ENCODE data around the gene SLC30A1.

Gene SLC30A1

GRCh38 chr1:211525101-211525676 is 53.8 kb downstream of the SLC30A1 start:
- H3K4me2 ChIP-seq (ENCODE audit: low read depth, low read length, poor library complexity, severe bottlenecking) = no peak overlapping the region
- H3K36me3 ChIP-seq (ENCODE audit: insufficient read depth, low read length) = no peaks in the 10 kb centered on the region
- no peaks in the 10 kb centered on the region for H4K20me1 ChIP-seq (ENCODE audit: insufficient read depth, low read length, poor library complexity, severe bottlenecking)
- no peak overlapping the region for H3K9ac ChIP-seq (ENCODE audit: low read depth, low read length, poor library complexity, severe bottlenecking)
- H3K9me2 ChIP-seq (replicated peaks; ENCODE audit: low read depth, low read length) = no peaks in the 10 kb centered on the region
- H3K79me2 ChIP-seq (ENCODE audit: insufficient read depth, low read length) = no peaks in the 10 kb centered on the region
- peaks cover 27% of the 10 kb centered on the region for H3K4me1 ChIP-seq (ENCODE audit: insufficient read depth, low read length, poor library complexity, severe bottlenecking)
- H2AFZ ChIP-seq (ENCODE audit: low read length) = no peak overlapping the region
- H3K27me3 ChIP-seq (ENCODE audit: insufficient read depth, low read length, poor library complexity, severe bottlenecking) = no peaks in the 10 kb centered on the region
- H3K9me3 ChIP-seq (ENCODE audit: insufficient read depth, low read depth, low read length) = no peaks in the 10 kb centered on the region
- TF ChIP-seq EZH2phosphoT487 (IDR thresholded peaks at IDR 0.05; ENCODE audit: borderline replicate concordance) (no peak), CTCF (conservative IDR thresholded peaks at IDR 0.05; ENCODE audit: low read length) (no peak)
- H3F3A ChIP-seq (ENCODE audit: low read depth) = no peaks in the 10 kb centered on the region
- H3K4me3 ChIP-seq (ENCODE audit: low read length, poor library complexity, severe bottlenecking) = no peak overlapping the region

GRCh38 chr1:211524521-211524920 is 54.4 kb downstream of the SLC30A1 start:
- TF ChIP-seq CTCF (conservative IDR thresholded peaks at IDR 0.05; ENCODE audit: low read length) (no peak), EZH2phosphoT487 (IDR thresholded peaks at IDR 0.05; ENCODE audit: borderline replicate concordance) (no peak)
- Histone ChIP-seq H3K4me3 (ENCODE audit: low read length, poor library complexity, severe bottlenecking) (no peak overlapping the region), H3K9me3 (ENCODE audit: insufficient read depth, low read depth, low read length) (no peaks in the 10 kb centered on the region), H3K4me1 (ENCODE audit: insufficient read depth, low read length, poor library complexity, severe bottlenecking) (peaks cover 22% of the 10 kb centered on the region), H3K36me3 (ENCODE audit: insufficient read depth, low read length) (no peaks in the 10 kb centered on the region), H3F3A (ENCODE audit: low read depth) (no peaks in the 10 kb centered on the region), H3K27me3 (ENCODE audit: insufficient read depth, low read length, poor library complexity, severe bottlenecking) (no peaks in the 10 kb centered on the region), H3K79me2 (ENCODE audit: insufficient read depth, low read length) (no peaks in the 10 kb centered on the region), H2AFZ (ENCODE audit: low read length) (no peak overlapping the region), H3K4me2 (ENCODE audit: low read depth, low read length, poor library complexity, severe bottlenecking) (no peak overlapping the region), H3K9ac (ENCODE audit: low read depth, low read length, poor library complexity, severe bottlenecking) (no peak overlapping the region), H4K20me1 (ENCODE audit: insufficient read depth, low read length, poor library complexity, severe bottlenecking) (no peaks in the 10 kb centered on the region), H3K9me2 (replicated peaks; ENCODE audit: low read depth, low read length) (no peaks in the 10 kb centered on the region)

- H3K9me3 ChIP-seq (ENCODE audit: insufficient read depth, low read depth, low read length) = no peaks in the 10 kb centered on the region
- H4K20me1 ChIP-seq (ENCODE audit: insufficient read depth, low read length, poor library complexity, severe bottlenecking) = no peaks in the 10 kb centered on the region
- H2AFZ ChIP-seq (ENCODE audit: low read length) = no peak overlapping the region
- TF ChIP-seq CTCF (conservative IDR thresholded peaks at IDR 0.05; ENCODE audit: low read length) = no peak
- TF ChIP-seq EZH2phosphoT487 (IDR thresholded peaks at IDR 0.05; ENCODE audit: borderline replicate concordance) = no peak
- H3K79me2 ChIP-seq (ENCODE audit: insufficient read depth, low read length) = no peaks in the 10 kb centered on the region
- no peak overlapping the region for H3K9ac ChIP-seq (ENCODE audit: low read depth, low read length, poor library complexity, severe bottlenecking)
- no peaks in the 10 kb centered on the region for H3K9me2 ChIP-seq (replicated peaks; ENCODE audit: low read depth, low read length)
- no peak overlapping the region for H3K4me3 ChIP-seq (ENCODE audit: low read length, poor library complexity, severe bottlenecking)
- peaks cover 22% of the 10 kb centered on the region for H3K4me1 ChIP-seq (ENCODE audit: insufficient read depth, low read length, poor library complexity, severe bottlenecking)
- no peaks in the 10 kb centered on the region for H3K27me3 ChIP-seq (ENCODE audit: insufficient read depth, low read length, poor library complexity, severe bottlenecking)
- H3F3A ChIP-seq (ENCODE audit: low read depth) = no peaks in the 10 kb centered on the region
- no peak overlapping the region for H3K4me2 ChIP-seq (ENCODE audit: low read depth, low read length, poor library complexity, severe bottlenecking)
- H3K36me3 ChIP-seq (ENCODE audit: insufficient read depth, low read length) = no peaks in the 10 kb centered on the region
Observed at GRCh38 chr1:211522804-211523203, 56.2 kb downstream of the SLC30A1 start.
